HG02588 (cell line): ENCODE measurements around the gene CEND1.

Experiments used
- ATAC-seq: cut with Tn5 transposase; IDR thresholded peaks from one replicate; pipeline ENCODE4 v1.9.1; 2021; ENCODE audit warnings: mild to moderate bottlenecking, moderate library complexity; ENCODE audit not compliant: unreplicated experiment

CEND1 gene

DNA sequence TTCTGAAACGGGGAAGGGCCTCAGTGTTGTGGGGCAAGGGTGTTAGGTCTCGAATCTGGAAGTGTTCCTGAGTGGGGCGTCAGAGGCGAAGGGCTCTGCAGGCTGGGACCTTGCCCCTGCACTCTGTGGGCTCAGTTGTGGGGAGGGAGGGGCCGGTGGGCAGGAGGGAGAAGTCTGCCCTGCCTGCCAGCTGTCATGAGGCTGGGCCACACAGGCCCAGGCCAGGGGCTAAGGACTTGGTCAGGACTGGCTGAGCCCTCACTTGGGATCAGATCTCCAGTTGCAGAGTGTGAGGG is 38.0 kb upstream of the CEND1 start, which contains the start of gene CRACR2B:
Gene CRACR2B, plus strand, starts transcription at position 23 of the 296 bp plus-strand sequence. CDS start 689 bp downstream, outside the sequence.
- no peak for ATAC-seq

DNA sequence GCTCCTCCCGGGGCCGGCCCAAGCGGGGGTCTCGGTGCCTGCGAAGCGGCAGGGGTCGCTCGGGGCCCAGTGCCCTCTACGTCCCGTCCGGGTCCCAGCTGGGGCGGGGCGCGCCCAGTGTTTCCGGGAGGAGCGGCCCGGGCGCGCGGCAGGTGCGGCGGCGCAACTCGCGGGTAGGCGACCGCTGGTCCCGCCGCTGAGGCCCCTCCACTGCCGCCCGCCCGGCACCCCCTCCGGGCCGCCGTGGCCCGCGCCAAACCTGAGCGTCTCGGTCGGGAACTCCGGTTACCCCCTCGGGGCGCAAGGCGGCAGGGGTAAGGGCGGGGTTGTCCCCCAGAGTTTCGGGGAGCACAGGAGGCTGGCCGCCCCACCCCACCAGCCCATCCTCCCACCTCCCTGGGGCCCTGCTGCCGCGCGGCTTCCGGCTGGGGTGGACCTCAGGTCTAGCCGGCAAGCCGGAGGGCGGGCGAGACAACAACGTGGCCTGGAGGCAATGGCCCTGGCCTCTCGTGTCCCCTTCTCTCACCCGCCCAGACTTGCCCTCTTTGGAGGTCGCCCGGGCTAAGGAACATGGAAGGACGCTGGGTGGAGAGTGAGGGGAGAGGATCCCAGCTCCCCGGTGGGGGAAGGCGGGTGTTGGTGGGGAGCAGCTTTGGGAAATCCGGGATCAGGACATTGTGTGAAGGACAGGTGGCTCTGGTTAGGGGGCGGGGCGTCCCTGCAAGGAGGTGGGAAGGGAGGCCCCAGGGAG is 37.4 kb upstream of the CEND1 start:
- ATAC-seq = peak; percentile 29

DNA sequence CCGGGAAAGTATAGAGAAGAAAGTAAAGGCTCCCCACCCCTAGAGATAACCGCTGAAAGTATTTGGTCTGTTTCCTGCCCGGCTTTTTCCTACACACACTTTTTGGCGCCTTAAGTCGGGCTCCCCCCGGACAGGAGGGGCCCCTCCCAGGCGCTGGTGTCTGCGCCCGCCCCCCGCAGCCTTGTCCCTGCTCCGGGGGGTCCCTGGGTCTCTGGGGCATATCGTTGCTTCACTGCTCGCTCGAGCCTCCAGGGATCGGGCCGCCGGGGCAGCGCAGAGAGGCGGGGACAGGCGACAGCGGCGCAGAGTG is 36.9 kb upstream of the CEND1 start:
- ATAC-seq = no peak

DNA sequence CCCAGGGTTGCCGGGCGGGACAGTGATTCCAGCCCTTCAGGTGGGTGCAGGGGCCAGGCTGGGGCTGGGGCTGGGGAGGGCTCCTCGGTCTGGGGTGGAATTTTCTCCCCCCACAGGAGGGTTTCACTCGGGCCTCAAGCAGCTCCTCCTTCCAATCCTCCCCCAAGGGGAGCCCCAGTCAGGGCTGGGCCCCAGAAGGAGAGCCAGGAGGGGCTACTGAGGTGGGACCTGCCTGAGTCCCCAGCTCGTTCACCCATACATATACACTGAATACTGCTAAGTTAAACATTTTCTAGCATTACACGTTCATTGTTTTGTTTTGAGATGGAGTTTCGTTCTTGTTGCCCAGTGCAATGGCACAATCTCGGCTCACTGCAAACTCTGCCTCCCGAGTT is 36.3 kb upstream of the CEND1 start:
- ATAC-seq = no peak

DNA sequence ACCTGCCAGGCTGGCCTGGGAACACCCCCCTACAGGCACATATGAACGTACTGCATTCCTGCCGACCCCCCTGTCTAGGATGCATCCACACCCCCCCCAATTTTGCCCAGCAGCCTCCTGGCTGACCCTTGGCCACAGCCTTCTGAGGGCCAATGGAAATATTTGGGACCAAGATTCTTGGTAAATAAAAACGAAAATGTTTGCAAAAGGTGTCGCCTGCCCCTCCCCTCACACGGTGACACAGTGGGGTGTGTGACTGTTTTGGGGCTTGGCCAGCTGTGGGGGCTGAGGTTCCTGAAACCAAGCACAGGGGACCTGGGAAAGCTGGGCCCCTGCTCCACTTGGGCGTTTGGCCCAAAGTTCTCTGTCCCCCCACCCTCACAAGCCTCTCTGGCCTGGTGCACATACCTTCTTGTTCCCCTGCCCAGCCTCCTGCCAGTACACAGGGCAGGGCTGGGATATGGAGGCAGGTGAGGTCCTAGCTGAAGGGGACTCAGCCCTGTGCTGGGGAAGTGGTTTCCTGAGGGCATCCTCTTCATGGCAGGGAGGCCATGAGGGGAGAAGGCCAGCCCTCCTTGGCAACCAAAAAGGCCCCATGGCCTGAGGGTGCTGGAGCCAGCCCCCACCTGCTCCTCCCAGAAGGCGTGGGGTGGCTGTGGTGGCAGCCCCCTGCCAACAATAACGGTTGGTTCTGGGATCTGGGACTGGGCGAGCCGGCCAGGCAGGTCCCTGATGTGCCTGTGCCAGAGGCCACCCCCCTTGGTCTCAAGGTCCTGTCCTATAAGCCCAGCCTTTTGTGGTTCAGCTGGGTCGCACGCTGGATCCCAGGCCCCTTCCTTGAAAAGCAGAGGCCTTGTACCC is 35.7 kb upstream of the CEND1 start:
- no peak for ATAC-seq

DNA sequence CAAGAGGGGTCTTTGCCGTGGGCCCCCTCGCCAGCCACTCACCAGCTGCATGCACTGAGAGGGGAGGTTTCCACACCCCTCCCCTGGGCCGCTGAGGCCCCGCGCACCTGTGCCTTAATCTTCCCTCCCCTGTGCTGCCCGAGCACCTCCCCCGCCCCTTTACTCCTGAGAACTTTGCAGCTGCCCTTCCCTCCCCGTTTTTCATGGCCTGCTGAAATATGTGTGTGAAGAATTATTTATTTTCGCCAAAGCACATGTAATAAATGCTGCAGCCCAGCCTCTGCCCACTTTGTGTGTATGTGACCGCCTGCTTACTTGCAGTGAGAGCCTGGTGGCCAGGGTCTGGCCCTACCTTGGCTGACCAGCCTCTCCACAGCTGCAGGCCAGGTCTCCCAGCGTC is 35.1 kb upstream of the CEND1 start:
- ATAC-seq = no peak

DNA sequence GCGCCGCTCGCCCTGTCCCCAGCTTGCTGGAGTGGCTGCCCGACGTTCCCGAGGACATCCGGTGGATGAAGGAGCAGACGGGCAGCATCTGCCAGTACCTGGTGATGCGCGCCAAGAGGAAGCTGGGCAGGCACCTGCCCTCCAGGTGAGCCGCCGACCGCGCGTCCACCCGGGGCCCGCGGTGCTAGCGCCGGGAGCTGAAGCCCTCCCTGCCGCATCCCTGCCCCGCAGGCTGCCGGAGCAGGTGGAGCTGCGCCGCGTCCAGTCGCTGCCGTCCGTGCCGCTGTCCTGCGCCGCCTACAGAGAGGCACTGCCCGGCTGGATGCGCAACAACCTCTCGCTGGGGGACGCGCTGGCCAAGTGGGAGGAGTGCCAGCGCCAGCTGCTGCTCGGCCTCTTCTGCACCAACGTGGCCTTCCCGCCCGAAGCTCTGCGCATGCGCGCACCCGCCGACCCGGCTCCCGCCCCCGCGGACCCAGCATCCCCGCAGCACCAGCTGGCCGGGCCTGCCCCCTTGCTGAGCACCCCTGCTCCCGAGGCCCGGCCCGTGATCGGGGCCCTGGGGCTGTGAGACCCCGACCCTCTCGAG is 34.5 kb upstream of the CEND1 start:
- no peak for ATAC-seq

DNA sequence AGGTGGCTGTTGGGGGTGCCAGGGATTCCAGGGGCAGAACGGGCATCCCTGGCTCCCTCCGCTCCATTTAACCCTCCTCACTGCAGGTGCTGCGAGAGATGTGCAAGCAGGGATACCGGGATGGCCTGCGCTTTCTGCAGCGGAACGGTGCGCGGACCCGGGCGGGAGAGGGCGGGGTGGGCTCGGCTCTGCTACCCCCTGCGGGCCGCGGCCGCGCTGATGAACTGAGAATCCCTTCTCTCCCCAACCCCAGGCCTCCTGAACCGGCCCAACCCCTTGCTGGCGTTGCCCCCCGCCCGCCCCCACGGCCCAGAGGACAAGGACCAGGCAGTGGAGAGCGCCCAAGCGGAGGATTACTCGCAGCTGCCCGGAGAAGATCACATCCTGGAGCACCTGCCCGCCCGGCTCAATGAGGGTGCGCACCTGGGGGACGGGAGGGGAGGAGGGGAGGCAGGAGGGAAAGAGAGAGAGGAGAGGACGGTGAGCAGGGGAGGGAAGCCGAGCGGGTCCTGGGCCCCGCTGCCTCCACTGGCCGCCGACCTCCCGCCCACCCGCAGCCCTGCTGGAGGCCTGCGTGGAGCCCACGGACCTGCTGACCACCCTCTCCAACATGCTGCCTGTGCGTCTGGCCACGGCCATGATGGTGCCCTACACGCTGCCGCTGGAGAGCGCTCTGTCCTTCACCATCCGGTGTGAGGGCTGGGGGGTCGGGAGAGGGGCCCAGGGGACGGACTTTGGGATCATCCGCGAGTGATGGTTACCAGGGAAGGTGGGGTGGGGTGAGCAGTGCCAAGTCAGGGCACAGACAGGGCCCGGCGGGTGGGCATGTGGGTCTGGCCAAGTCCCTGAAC is 33.8 kb upstream of the CEND1 start:
- no peak for ATAC-seq

DNA sequence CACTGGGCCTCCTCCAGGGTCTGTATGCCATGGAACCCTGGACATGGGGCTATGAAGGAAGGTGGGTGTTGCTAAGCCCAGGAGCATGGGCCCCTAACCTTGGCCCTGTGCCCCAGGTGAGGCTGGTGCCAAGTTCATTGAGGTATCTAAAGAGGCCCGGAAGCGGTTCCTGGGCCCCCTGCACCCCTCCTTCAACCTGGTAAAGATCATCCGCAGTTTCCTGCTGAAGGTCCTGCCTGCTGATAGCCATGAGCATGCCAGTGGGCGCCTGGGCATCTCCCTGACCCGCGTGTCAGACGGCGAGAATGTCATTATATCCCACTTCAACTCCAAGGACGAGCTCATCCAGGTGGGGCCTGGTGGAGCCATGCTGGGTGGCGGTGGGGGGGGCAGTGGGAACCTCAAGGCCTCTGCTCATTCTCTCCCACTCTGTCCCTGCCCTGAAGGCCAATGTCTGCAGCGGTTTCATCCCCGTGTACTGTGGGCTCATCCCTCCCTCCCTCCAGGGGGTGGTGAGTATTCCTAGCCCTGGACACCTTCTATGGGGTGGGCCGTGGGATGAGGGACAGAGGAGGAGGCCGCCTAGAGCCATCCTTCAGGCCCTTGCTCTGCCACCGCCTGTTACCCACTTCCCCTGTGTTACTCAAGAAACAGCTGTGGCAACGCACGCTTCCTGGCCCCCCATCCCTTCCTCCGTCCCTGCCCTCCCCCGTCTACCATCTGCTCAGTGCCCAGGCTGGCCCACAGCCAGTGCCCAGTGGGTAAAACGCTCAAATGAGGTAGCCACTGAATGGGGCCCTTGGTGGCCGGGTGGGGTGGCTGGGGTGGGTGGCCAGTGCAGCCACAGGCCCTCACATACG is 31.9 kb upstream of the CEND1 start:
- ATAC-seq = no peak

DNA sequence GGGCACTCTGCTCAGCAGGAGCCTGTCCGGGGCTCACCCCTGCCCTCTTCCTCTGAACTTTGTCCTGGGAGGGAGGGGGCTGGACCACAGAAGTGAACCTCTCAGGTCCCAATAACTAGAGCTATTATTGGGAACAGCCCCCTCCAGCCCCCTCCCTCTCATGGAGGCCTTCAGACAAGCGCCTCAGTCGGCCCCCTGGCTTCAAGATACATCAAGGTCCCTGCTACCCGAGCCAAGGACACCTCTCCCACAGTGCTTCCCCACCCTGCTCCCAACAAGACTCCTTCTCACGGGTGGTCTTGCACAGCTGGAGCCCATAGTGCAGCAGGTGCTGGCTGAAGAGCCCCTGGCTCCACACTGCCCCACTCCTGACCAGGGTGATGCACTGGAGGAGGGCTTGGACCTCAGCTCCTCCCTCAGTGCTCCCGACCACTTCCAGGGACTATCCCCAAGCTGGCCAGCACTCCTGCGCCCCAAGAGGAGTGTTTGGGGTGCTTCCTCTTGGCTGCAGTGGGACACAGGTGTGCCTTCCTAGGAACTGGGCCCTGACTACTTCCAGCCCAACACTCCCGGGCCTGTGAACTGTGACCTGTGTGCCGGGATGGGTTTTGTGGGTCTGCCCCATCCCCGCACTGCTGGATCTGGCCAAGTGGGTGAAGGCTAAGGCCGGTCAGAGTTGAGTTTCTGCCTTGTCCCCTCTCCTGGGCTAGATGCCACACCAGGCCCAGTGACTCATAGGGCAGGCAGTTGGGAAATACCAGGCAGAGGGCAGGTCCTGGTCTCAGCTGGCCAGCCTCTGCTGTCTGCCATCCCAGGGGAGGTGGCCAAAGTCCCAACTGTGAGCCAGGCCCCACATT is 31.0 kb upstream of the CEND1 start:
- no peak for ATAC-seq

DNA sequence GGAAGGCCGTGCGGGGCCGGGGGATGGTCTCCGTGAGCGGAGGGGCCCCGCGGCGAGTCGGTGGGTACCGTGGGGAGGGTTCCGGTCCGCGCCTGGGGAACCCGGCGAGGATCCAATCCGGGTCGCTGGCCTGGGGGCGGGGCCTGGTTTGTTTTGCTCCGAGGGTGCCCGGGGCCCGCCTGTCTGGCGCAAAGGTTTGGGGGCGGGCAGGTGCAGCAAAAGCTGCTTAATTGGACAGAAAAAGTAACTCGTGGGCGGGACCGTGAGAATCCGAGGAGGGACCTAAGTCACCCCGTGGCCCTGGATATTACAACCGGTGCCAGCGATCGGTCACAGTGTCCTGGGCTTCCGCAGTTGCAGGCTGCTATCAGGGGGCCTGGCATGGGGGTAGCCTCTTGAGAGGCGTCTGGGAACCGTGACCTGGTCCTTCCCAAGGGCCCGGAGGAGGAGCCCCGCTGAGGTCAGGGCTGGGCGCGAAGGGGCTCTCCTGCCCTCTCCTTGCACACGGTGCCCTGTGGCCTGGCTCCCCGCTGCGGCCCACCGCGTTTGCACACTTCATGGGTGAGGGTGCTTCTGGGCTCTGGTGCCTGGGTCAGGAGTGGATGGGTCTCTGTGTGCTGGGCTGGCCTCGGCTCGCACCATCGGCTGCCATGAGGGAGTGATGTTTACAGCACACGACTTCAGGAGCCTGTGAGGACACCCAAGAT is 30.2 kb upstream of the CEND1 start:
- peak; percentile 54 for ATAC-seq

DNA sequence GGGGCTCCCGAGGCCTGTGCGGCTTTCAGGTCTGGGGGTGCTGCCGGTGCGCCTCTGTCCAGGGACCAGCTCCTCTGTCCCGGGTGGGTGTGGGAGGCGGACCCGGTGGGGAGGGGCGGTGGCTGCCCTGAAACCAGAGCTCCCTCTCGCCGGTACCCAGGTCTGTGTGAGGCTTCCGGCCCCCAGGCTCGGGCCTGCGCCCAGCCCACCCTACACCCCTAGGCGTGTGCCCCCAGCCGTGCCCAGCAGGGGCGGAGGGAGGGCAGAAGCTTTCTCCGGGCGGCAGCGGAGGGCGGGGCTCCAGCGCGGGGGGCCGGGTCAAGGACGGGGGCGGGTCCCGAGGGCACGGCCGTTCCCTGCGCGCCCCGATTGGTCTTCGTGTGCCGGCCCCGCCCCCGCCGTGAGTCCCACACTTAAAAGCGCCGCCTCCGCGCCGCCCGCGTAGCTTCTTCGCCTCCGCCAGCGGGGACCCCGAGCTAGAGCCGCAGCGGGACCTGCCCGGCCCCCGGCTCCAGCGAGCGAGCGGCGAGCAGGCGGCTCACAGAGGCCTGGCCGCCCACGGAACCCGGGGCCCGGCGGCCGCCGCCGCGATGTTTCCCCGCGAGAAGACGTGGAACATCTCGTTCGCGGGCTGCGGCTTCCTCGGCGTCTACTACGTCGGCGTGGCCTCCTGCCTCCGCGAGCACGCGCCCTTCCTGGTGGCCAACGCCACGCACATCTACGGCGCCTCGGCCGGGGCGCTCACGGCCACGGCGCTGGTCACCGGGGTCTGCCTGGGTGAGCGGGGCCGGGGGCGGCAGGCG is 29.4 kb upstream of the CEND1 start:
- peak; percentile 58 for ATAC-seq

DNA sequence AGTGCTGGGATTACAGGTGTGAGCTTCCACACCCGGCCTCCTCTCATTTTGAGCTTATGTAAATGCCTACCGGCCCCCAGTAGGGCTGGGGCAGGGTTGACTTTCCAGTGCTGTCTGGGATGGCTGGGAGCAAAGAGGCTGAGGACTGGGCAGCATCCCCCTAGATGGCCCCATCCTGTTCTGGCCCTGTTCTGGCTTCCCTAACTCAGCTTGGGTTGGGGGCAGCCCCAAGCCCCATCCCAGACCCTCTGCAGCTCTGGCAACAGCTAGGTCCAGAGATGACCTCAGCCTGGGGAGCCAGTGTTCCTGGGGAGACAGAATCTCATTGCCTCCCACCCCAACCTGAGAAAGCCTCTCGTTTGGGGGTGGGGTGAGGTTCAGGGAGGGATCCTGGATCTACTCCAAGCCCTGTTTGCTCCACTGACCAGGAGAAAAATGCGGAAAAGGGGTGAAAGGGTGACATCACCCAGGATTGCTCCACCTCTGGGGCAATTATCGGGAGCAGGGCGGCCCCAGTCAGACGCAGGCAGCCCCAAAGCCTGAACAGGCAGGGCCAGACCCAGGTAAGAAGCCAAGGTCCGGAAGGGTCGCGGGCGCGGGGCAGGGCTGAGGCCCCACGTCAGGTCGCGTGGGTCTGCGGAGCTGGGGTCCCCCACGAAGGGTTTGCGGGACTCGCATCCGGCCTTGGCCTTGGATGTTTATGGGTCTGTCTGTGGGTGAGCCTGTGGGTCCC is 28.7 kb upstream of the CEND1 start, which contains the start of gene PNPLA2:
Gene PNPLA2, plus strand, starts transcription at position 519 of the 733 bp plus-strand sequence. CDS start 805 bp downstream, outside the sequence.
- no peak for ATAC-seq

DNA sequence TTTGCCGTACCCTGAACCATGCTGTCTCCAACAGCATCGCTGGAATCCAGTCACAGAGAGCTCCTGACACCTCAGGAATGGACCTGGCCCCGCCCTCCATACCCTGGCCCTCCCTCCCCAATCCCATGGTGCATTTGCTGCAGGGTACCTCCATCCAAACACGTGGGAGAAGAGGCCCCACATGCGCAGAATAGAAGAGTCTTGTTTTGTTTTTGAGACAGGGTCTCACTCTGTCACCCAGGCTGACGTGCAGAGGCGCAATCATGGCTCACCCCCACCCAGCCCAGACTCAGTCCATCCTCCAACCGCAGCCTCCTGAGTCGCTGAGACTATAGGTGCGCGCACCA is 26.5 kb upstream of the CEND1 start:
- no peak for ATAC-seq

DNA sequence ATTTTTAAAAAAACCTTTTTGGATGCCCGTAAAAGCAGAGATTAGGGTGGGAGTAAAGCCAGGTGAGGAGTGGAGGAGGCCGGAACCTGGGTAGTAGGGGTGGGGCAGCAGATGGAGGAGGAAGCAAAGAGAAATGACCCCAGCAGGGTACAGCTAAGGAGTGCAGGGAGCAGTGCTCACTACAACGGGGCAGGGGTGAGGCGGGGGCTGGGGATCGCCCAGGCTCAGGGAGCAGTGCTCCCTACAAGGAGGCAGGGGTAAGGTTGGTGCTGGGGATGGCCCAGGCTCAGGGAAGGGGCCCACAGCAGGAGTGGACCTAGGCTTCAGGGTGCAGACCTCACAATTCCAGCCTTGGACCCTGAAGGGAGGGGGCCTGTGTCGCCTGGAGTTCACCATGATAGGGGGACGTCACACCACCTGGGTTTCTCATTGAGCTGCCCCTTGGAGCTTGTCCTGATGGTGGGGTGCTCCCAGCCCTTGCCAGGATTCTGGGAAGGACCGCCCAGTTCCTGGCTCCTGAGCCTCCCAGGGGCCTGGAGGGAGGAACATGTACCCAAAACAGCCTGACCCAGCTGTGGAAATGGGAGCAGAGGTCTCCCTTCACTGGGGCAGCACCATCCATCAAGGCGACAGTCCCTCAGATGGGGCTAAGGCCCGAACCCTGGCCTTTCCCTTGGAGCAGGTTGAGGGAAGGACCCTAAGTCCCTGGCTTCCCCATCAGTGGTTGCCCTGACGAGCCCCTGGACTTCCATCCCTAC is 26.0 kb upstream of the CEND1 start:
- ATAC-seq = no peak

DNA sequence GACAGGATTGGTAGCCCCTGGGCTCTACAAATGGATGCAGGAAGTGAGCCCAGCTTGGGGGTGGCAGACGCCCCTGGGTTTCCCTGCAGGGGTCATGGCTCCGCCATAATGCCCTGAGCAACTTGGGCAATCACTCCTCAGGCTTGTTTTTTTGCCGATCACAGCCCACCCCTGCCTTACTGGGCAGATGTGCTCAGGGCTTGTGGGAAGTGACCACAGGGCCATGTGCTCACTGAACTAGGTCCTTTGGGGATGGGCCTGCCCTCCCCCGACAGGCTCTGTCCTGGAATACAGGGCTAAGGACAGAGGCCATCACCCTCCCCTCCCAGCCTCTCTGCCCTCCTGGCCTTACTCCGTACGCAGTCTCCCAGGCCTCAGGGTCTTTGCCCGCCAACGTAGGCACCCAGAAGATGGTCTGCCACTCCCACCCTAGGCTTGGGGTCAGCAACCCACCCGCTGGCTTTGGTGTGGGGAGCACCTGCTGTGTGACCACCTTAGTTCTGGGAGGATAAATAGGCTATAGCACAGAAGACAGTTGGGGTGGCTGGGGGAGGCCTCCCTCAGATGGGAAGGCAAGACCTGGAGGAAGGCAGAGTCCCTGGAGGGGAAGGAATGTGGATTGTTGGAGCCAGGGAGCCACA is 23.7 kb upstream of the CEND1 start:
- ATAC-seq = no peak
